Neural crest cell (in vitro differentiated cells): ENCODE data around the gene SPG7. TPM values are rescaled to one million over a fixed set of nuclear protein-coding genes. Genes with fewer than 3 reads are reported as not detected.

Experiments
- DNase-seq: peaks from one replicate; pipeline ENCODE4 v3.0.0; 2021; ENCODE audit warnings: low read depth, mixed read lengths, low spot score
- H3K27ac Mint-ChIP-seq: one replicate; pipeline ENCODE4 v1.8.0; 2021; ENCODE audit warnings: mild to moderate bottlenecking, mixed read lengths; ENCODE audit not compliant: unreplicated experiment
- H3K27me3 Mint-ChIP-seq: 2 replicates; pipeline ENCODE4 v1.8.0; 2021; ENCODE audit warnings: low read depth, mild to moderate bottlenecking, mixed read lengths
- H3K36me3 Mint-ChIP-seq: 2 replicates; pipeline ENCODE4 v1.8.0; 2021; ENCODE audit warnings: low read depth, mild to moderate bottlenecking, mixed read lengths
- H3K4me1 Mint-ChIP-seq: 2 replicates; pipeline ENCODE4 v1.8.0; 2021; ENCODE audit warnings: mixed read lengths
- H3K4me3 Mint-ChIP-seq: one replicate; pipeline ENCODE4 v1.8.0; 2021; ENCODE audit warnings: mild to moderate bottlenecking, mixed read lengths
- H3K9me3 Mint-ChIP-seq: 2 replicates; pipeline ENCODE4 v1.8.0; 2021; ENCODE audit warnings: mixed read lengths
- total RNA-seq: library from RNA; stranded (reverse); gene quantifications from 2 replicates; pipeline ENCODE4 v1.2.1, GENCODE V29; 2021
- TF ChIP-seq, protein P1 (sequence below): fragments of 200-600 bp; sonication (generic); conservative IDR thresholded peaks from 2 replicates; pipeline ENCODE4 v1.5.0; 2021; ENCODE audit warnings: antibody characterized with exemption, mild to moderate bottlenecking

Gene SPG7
- total RNA-seq, 1 donor from 2014 or later: 137 TPM

DNA sequence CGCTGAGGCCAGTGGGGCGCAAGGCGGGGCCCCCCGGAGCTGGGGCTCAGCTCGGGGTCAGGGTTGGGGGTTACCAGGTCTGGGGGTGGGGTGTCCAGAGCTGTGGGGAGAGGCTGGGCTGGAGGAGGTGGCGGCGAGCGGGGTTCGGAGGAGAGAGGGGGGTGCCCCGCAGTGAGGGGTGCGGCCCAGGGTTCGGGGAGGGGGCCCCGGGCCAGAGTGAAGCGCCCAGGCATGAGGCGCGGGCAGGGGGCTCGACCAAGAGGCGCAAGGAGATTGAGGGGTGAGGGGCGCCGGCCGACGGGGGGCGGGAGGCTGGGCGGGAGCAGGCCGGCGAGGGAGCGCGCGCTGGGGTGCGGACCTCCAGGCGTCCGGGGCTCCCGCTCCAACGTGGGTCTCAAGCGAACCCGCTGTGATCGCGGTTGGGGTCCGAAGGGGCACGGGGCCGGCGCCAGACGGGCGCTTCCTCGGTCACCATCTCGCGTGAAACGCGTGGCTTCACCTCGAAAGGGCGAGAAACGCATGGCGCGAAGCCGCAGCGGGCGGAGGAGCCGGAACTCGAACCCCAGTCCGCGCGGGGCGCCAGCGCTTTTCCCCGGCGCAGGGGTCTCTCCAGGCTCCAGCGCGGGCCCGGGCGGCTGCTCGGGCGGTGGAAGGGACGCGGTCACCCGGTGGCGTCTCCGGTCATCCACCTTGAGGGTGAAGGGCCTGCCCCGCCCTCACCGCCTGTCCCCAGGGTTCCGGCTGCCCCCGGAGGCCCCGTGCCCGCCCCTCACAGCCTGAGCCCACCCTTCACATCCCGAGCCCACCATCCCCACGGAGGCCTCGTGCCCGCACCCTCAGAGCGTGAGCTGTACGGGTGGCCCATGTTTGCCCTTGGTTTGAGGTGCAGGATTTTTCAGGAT lies 68.2 kb downstream of the SPG7 start:
- Mint-ChIP-seq H3K4me1 (no peaks in the 10 kb centered on the region), H3K27ac (no peak overlapping the region), H3K4me3 (no peak overlapping the region), H3K9me3 (no peaks in the 10 kb centered on the region), H3K27me3 (peaks cover 48% of the 10 kb centered on the region), H3K36me3 (no peaks in the 10 kb centered on the region)
- DNase-seq: no peak
- TF ChIP-seq, protein P1, sequence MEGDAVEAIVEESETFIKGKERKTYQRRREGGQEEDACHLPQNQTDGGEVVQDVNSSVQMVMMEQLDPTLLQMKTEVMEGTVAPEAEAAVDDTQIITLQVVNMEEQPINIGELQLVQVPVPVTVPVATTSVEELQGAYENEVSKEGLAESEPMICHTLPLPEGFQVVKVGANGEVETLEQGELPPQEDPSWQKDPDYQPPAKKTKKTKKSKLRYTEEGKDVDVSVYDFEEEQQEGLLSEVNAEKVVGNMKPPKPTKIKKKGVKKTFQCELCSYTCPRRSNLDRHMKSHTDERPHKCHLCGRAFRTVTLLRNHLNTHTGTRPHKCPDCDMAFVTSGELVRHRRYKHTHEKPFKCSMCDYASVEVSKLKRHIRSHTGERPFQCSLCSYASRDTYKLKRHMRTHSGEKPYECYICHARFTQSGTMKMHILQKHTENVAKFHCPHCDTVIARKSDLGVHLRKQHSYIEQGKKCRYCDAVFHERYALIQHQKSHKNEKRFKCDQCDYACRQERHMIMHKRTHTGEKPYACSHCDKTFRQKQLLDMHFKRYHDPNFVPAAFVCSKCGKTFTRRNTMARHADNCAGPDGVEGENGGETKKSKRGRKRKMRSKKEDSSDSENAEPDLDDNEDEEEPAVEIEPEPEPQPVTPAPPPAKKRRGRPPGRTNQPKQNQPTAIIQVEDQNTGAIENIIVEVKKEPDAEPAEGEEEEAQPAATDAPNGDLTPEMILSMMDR: no peak

DNA sequence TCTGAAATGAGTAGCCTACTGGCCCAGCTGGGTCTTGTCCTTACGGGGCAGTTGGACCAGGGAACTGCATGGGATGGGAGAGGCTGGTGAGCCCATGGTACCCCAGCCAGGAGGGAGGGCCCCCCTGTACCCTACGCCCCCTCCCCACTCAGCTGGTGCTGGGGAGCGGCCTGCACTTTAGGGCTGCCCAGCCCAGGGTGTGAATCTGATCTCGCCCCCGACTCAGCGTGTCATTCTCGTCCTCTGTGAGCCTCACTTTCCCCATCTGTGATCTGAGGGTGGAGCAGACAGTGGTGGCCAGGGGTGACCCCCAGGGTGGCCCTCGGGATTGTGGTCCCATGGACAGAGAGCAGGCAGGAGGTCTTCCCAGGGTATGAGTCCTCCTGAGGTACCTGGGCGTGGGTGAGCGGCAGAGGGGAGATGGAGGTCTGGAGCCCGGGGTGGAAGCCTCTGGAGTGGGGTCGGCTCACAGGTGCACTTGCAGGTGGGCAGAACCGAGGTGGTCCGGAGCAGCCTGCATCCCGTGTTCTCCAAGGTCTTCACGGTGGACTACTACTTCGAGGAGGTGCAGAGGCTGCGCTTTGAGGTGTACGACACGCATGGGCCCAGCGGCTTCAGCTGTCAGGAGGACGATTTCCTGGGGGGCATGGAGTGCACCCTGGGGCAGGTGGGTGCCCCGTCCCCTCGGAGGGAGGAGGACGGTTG lies 69.0 kb downstream of the SPG7 start:
- no peak for DNase-seq
- no peak overlapping the region for H3K27ac Mint-ChIP-seq
- H3K4me3 Mint-ChIP-seq: no peak overlapping the region
- H3K27me3 Mint-ChIP-seq: peaks cover 49% of the 10 kb centered on the region
- H3K4me1 Mint-ChIP-seq: no peaks in the 10 kb centered on the region
- no peaks in the 10 kb centered on the region for H3K9me3 Mint-ChIP-seq
- H3K36me3 Mint-ChIP-seq: no peaks in the 10 kb centered on the region
- TF ChIP-seq, protein P1: no peak

DNA sequence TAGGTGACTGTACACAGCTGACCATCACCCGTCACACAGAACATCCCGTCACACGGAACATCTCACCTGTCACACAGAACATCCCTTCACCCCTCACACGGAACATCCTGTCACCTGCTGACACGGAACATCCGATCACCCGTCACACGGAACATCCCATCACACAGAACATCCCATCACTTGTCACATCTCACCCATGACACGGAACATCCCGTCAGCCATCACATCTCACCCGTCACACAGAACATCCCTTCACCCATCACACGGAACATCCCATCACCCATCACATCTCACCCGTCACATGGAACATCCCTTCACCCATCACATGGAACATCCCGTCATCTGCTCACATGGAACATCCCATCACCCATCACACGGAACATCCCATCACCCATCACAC lies 71.1 kb downstream of the SPG7 start:
- H3K27ac Mint-ChIP-seq: no peak overlapping the region
- peaks cover 32% of the 10 kb centered on the region for H3K27me3 Mint-ChIP-seq
- no peak for DNase-seq
- TF ChIP-seq, protein P1: no peak
- H3K9me3 Mint-ChIP-seq: no peaks in the 10 kb centered on the region
- no peak overlapping the region for H3K4me3 Mint-ChIP-seq
- H3K4me1 Mint-ChIP-seq: no peaks in the 10 kb centered on the region
- no peaks in the 10 kb centered on the region for H3K36me3 Mint-ChIP-seq

DNA sequence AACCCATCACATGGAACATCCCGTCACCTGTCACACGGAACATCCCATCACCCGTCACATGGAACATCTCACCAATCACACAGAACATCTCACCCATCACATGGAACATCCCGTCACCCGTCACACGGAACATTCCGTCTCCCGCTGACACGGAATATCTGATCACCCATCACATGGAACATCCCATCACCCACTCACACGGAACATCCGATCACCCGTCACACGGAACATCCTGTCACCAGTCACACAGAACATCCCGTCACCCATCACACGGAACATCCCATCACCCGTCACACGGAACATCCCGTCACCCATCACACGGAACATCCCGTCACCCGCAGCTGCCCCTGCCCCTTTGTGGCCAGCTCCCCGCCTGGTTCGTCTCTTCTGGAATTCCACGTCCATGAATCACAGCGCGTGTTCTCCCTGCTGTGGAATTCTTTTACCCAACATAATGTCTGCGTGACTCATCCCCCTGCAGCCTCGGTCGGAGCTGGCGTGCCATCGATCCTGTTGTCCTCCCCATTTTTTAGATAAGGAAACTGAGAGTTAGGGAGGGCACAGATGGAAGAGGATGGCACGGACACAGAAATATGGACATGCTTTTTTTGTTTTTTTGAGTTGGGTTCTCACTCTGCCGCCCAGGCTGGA lies 73.0 kb downstream of the SPG7 start:
- no peaks in the 10 kb centered on the region for H3K36me3 Mint-ChIP-seq
- no peaks in the 10 kb centered on the region for H3K9me3 Mint-ChIP-seq
- no peak overlapping the region for H3K27ac Mint-ChIP-seq
- no peak overlapping the region for H3K4me3 Mint-ChIP-seq
- no peak for DNase-seq
- TF ChIP-seq, protein P1: no peak
- no peaks in the 10 kb centered on the region for H3K4me1 Mint-ChIP-seq
- H3K27me3 Mint-ChIP-seq: peaks cover 25% of the 10 kb centered on the region

DNA sequence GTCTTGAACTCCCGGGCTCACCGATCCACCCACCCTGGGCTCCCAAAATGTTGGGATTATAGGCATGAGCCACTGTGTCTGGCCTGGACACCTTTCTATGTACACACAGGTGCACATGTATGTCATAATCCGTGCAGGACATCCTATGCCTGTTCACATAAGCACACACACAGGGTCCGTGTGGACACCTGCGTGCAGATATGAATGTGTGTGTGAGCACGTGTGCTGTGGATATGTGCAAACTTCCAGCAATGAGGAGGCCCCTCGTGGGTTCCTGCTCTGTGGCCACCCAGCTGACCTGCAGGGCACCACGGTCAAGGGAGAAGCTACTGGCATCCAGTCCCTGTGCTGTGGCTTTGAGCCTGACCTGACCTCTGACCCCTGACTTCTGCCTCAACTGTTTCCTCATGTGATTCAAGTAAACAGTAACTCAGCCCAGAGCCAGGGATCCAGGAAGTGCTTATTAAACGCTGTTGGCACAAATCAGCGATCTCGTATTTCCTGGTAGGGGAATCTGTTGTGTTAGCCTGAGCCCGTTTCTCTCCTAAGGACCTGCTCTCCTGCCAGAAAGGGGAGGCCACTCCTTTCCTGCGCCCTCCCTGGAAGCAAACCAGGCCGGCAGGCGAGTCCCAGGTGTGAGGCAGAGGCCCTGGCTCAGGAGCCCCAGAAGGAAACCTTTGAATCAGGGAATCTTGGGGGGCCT lies 73.8 kb downstream of the SPG7 start:
- Mint-ChIP-seq H3K4me1 (no peaks in the 10 kb centered on the region), H3K4me3 (peak overlapping the region; percentile 47), H3K27ac (no peak overlapping the region), H3K9me3 (no peaks in the 10 kb centered on the region), H3K27me3 (peaks cover 22% of the 10 kb centered on the region), H3K36me3 (no peaks in the 10 kb centered on the region)
- no peak for DNase-seq
- TF ChIP-seq, protein P1: no peak
